ENCODE results near the gene SIGLEC6.

GRCh38 chr19:51514866-51515481, 16.5 kb downstream of the SIGLEC6 start:
- TF ChIP-seq CTCF (IDR thresholded peaks at IDR 0.05) (peak; percentile 50 to 86 (median 63)), POLR2A (IDR thresholded peaks at IDR 0.05) (no peak)
